ENCODE results near the gene TPSD1. TPM values are rescaled to one million over a fixed set of nuclear protein-coding genes. Genes with fewer than 3 reads are reported as not detected.
"Not testable (repeated sequence)": the region's sequence is repeated elsewhere in the genome, so short reads cannot be mapped to it uniquely, and the experiment has no call there.

Gene TPSD1
- not detected in 2 replicates for total RNA-seq (2014; rRNA removed; shearing (Covaris generic))

GRCh38 chr16:1255276-1256122 is at the start of gene TPSD1:
TSS of gene TPSD1 (plus strand) at chr16:1256069. CDS start at chr16:1256281, 212 bp downstream.
- DNase-seq (ENCODE audit: low read depth), result not testable (repeated sequence)

GRCh38 chr16:1206326-1206725 is 49.5 kb upstream of the TPSD1 start:
- DNase-seq (ENCODE audit: low read depth), result no peak

GRCh38 chr16:1206786-1207185 is 49.1 kb upstream of the TPSD1 start:
- no peak for DNase-seq (ENCODE audit: low read depth)

- DNase-seq (ENCODE audit: low read depth), result no peak
Observed at GRCh38 chr16:1208239-1208830, 47.5 kb upstream of the TPSD1 start.

GRCh38 chr16:1209081-1209480 is 46.8 kb upstream of the TPSD1 start:
- DNase-seq (ENCODE audit: low read depth), result no peak

- DNase-seq (ENCODE audit: low read depth), result no peak
Observed at GRCh38 chr16:1210461-1210860, 45.4 kb upstream of the TPSD1 start.

GRCh38 chr16:1211451-1212268 is 44.2 kb upstream of the TPSD1 start:
- DNase-seq (ENCODE audit: low read depth), result no peak

- no peak for DNase-seq (ENCODE audit: low read depth)
Observed at GRCh38 chr16:1212616-1213194, 43.2 kb upstream of the TPSD1 start.

- no peak for DNase-seq (ENCODE audit: low read depth)
Observed at GRCh38 chr16:1213231-1213630, 42.6 kb upstream of the TPSD1 start.

GRCh38 chr16:1213796-1214372 is 42.0 kb upstream of the TPSD1 start:
- DNase-seq (ENCODE audit: low read depth), result no peak

GRCh38 chr16:1214719-1215118 is 41.1 kb upstream of the TPSD1 start:
- DNase-seq (ENCODE audit: low read depth), result no peak

- DNase-seq (ENCODE audit: low read depth), result no peak
Observed at GRCh38 chr16:1215574-1216295, 40.1 kb upstream of the TPSD1 start.

- DNase-seq (ENCODE audit: low read depth), result no peak
Observed at GRCh38 chr16:1216296-1216619, 39.6 kb upstream of the TPSD1 start.

GRCh38 chr16:1216681-1217400 is 39.0 kb upstream of the TPSD1 start:
- DNase-seq (ENCODE audit: low read depth), result no peak

GRCh38 chr16:1217526-1217925 is 38.3 kb upstream of the TPSD1 start:
- no peak for DNase-seq (ENCODE audit: low read depth)

GRCh38 chr16:1218061-1218929 is 37.6 kb upstream of the TPSD1 start:
- DNase-seq (ENCODE audit: low read depth), result no peak

GRCh38 chr16:1218930-1219611 is 36.8 kb upstream of the TPSD1 start:
- no peak for DNase-seq (ENCODE audit: low read depth)

- DNase-seq (ENCODE audit: low read depth), result no peak
Observed at GRCh38 chr16:1220098-1220728, 35.7 kb upstream of the TPSD1 start.

Measured in RPMI7951 (cell line).